ENCODE results near the gene PTPRT. TPM values are rescaled to one million over a fixed set of nuclear protein-coding genes. Genes with fewer than 3 reads are reported as not detected.

The PTPRT gene
- total RNA-seq, 1 donor = under 0.01 TPM

- H3K4me1 ChIP-seq (ENCODE audit: insufficient read depth, low read length) = no peaks in the 10 kb centered on the region
- no peaks in the 10 kb centered on the region for H3K9me3 ChIP-seq (ENCODE audit: low read depth, low read length)
- no peak overlapping the region for H3K4me3 ChIP-seq (ENCODE audit: low read length)
- no peaks in the 10 kb centered on the region for H3K27me3 ChIP-seq (ENCODE audit: insufficient read depth, low read length)
These were observed 314.1 kb downstream of the PTPRT start for GRCh38 chr20:42875581-42875980.

GRCh38 chr20:42873259-42873658 lies 316.4 kb downstream of the PTPRT start:
- no peaks in the 10 kb centered on the region for H3K27me3 ChIP-seq (ENCODE audit: insufficient read depth, low read length)
- H3K9me3 ChIP-seq (ENCODE audit: low read depth, low read length) = no peaks in the 10 kb centered on the region
- H3K4me3 ChIP-seq (ENCODE audit: low read length) = no peak overlapping the region
- H3K4me1 ChIP-seq (ENCODE audit: insufficient read depth, low read length) = no peaks in the 10 kb centered on the region

GRCh38 chr20:42864116-42864515 lies 325.6 kb downstream of the PTPRT start:
- H3K9me3 ChIP-seq (ENCODE audit: low read depth, low read length) = no peaks in the 10 kb centered on the region
- H3K27me3 ChIP-seq (ENCODE audit: insufficient read depth, low read length) = no peaks in the 10 kb centered on the region
- H3K4me3 ChIP-seq (ENCODE audit: low read length) = no peak overlapping the region
- H3K4me1 ChIP-seq (ENCODE audit: insufficient read depth, low read length) = no peaks in the 10 kb centered on the region

GRCh38 chr20:42862446-42862845 lies 327.3 kb downstream of the PTPRT start:
- no peaks in the 10 kb centered on the region for H3K9me3 ChIP-seq (ENCODE audit: low read depth, low read length)
- H3K27me3 ChIP-seq (ENCODE audit: insufficient read depth, low read length) = no peaks in the 10 kb centered on the region
- no peaks in the 10 kb centered on the region for H3K4me1 ChIP-seq (ENCODE audit: insufficient read depth, low read length)
- no peak overlapping the region for H3K4me3 ChIP-seq (ENCODE audit: low read length)

GRCh38 chr20:42857446-42857845 lies 332.3 kb downstream of the PTPRT start:
- H3K9me3 ChIP-seq (ENCODE audit: low read depth, low read length) = no peaks in the 10 kb centered on the region
- H3K4me3 ChIP-seq (ENCODE audit: low read length) = no peak overlapping the region
- no peaks in the 10 kb centered on the region for H3K27me3 ChIP-seq (ENCODE audit: insufficient read depth, low read length)
- no peaks in the 10 kb centered on the region for H3K4me1 ChIP-seq (ENCODE audit: insufficient read depth, low read length)

GRCh38 chr20:42855896-42856295 lies 333.8 kb downstream of the PTPRT start:
- Histone ChIP-seq H3K4me3 (ENCODE audit: low read length) (no peak overlapping the region), H3K27me3 (ENCODE audit: insufficient read depth, low read length) (no peaks in the 10 kb centered on the region), H3K9me3 (ENCODE audit: low read depth, low read length) (no peaks in the 10 kb centered on the region), H3K4me1 (ENCODE audit: insufficient read depth, low read length) (no peaks in the 10 kb centered on the region)

GRCh38 chr20:42852691-42853090 lies 337.0 kb downstream of the PTPRT start:
- Histone ChIP-seq H3K4me1 (ENCODE audit: insufficient read depth, low read length) (no peaks in the 10 kb centered on the region), H3K9me3 (ENCODE audit: low read depth, low read length) (no peaks in the 10 kb centered on the region), H3K27me3 (ENCODE audit: insufficient read depth, low read length) (no peaks in the 10 kb centered on the region), H3K4me3 (ENCODE audit: low read length) (no peak overlapping the region)

- Histone ChIP-seq H3K4me1 (ENCODE audit: insufficient read depth, low read length) (no peaks in the 10 kb centered on the region), H3K9me3 (ENCODE audit: low read depth, low read length) (no peaks in the 10 kb centered on the region), H3K4me3 (ENCODE audit: low read length) (no peak overlapping the region), H3K27me3 (ENCODE audit: insufficient read depth, low read length) (no peaks in the 10 kb centered on the region)
These were observed 342.8 kb downstream of the PTPRT start for GRCh38 chr20:42846784-42847490.

GRCh38 chr20:42844751-42845150 lies 345.0 kb downstream of the PTPRT start:
- no peak overlapping the region for H3K4me3 ChIP-seq (ENCODE audit: low read length)
- no peaks in the 10 kb centered on the region for H3K4me1 ChIP-seq (ENCODE audit: insufficient read depth, low read length)
- H3K27me3 ChIP-seq (ENCODE audit: insufficient read depth, low read length) = no peaks in the 10 kb centered on the region
- H3K9me3 ChIP-seq (ENCODE audit: low read depth, low read length) = no peaks in the 10 kb centered on the region

GRCh38 chr20:42837456-42837855 lies 352.2 kb downstream of the PTPRT start:
- Histone ChIP-seq H3K4me3 (ENCODE audit: low read length) (no peak overlapping the region), H3K9me3 (ENCODE audit: low read depth, low read length) (no peaks in the 10 kb centered on the region), H3K4me1 (ENCODE audit: insufficient read depth, low read length) (no peaks in the 10 kb centered on the region), H3K27me3 (ENCODE audit: insufficient read depth, low read length) (no peaks in the 10 kb centered on the region)

GRCh38 chr20:42836339-42836738 lies 353.4 kb downstream of the PTPRT start:
- no peaks in the 10 kb centered on the region for H3K27me3 ChIP-seq (ENCODE audit: insufficient read depth, low read length)
- no peaks in the 10 kb centered on the region for H3K4me1 ChIP-seq (ENCODE audit: insufficient read depth, low read length)
- no peaks in the 10 kb centered on the region for H3K9me3 ChIP-seq (ENCODE audit: low read depth, low read length)
- H3K4me3 ChIP-seq (ENCODE audit: low read length) = no peak overlapping the region

- no peaks in the 10 kb centered on the region for H3K4me1 ChIP-seq (ENCODE audit: insufficient read depth, low read length)
- no peak overlapping the region for H3K4me3 ChIP-seq (ENCODE audit: low read length)
- H3K9me3 ChIP-seq (ENCODE audit: low read depth, low read length) = no peaks in the 10 kb centered on the region
- no peaks in the 10 kb centered on the region for H3K27me3 ChIP-seq (ENCODE audit: insufficient read depth, low read length)
These were observed 381.8 kb downstream of the PTPRT start for GRCh38 chr20:42807876-42808275.

- H3K4me1 ChIP-seq (ENCODE audit: insufficient read depth, low read length) = no peaks in the 10 kb centered on the region
- no peaks in the 10 kb centered on the region for H3K27me3 ChIP-seq (ENCODE audit: insufficient read depth, low read length)
- no peak overlapping the region for H3K4me3 ChIP-seq (ENCODE audit: low read length)
- no peaks in the 10 kb centered on the region for H3K9me3 ChIP-seq (ENCODE audit: low read depth, low read length)
These were observed 394.5 kb downstream of the PTPRT start for GRCh38 chr20:42795111-42795695.

- H3K4me1 ChIP-seq (ENCODE audit: insufficient read depth, low read length) = no peaks in the 10 kb centered on the region
- no peaks in the 10 kb centered on the region for H3K27me3 ChIP-seq (ENCODE audit: insufficient read depth, low read length)
- no peaks in the 10 kb centered on the region for H3K9me3 ChIP-seq (ENCODE audit: low read depth, low read length)
- no peak overlapping the region for H3K4me3 ChIP-seq (ENCODE audit: low read length)
These were observed 397.7 kb downstream of the PTPRT start for GRCh38 chr20:42792052-42792451.

GRCh38 chr20:42790111-42790510 lies 399.6 kb downstream of the PTPRT start:
- no peaks in the 10 kb centered on the region for H3K9me3 ChIP-seq (ENCODE audit: low read depth, low read length)
- H3K4me1 ChIP-seq (ENCODE audit: insufficient read depth, low read length) = no peaks in the 10 kb centered on the region
- H3K4me3 ChIP-seq (ENCODE audit: low read length) = no peak overlapping the region
- no peaks in the 10 kb centered on the region for H3K27me3 ChIP-seq (ENCODE audit: insufficient read depth, low read length)

- Histone ChIP-seq H3K4me1 (ENCODE audit: insufficient read depth, low read length) (no peaks in the 10 kb centered on the region), H3K27me3 (ENCODE audit: insufficient read depth, low read length) (no peaks in the 10 kb centered on the region), H3K9me3 (ENCODE audit: low read depth, low read length) (no peaks in the 10 kb centered on the region), H3K4me3 (ENCODE audit: low read length) (no peak overlapping the region)
These were observed 401.0 kb downstream of the PTPRT start for GRCh38 chr20:42788707-42789106.

All from mononuclear cell (primary cell).